Calu3 (cell line): ENCODE results near the gene TEX22. TPM values are rescaled to one million over a fixed set of nuclear protein-coding genes. Genes with fewer than 3 reads are reported as not detected.

Source experiments
- BruUV-seq: library from RNA; stranded (reverse); fragments of 400-500 nt; replicated peaks from 2 replicates; lab custom pipeline; 2021; lab: Mats Ljungman, UMichigan
- CTCF ChIA-PET: fragments of 300-600 bp; sonication (Branson Sonifier 250); formaldehyde crosslinking; loops from one replicate; lab custom pipeline; 2022; ENCODE audit warnings: antibody characterized with exemption; lab: Charles Lee
- DNase-seq: peaks from one replicate; pipeline ENCODE4 v3.0.0; 2022
- H3K27ac Mint-ChIP-seq: one replicate; pipeline ENCODE4 v1.8.0; 2022; ENCODE audit warnings: mixed read lengths; ENCODE audit not compliant: unreplicated experiment
- H3K27me3 Mint-ChIP-seq: one replicate; pipeline ENCODE4 v1.8.0; 2022; ENCODE audit warnings: mixed read lengths; ENCODE audit not compliant: unreplicated experiment
- H3K36me3 Mint-ChIP-seq: one replicate; pipeline ENCODE4 v1.8.0; 2022; ENCODE audit warnings: mild to moderate bottlenecking, moderate library complexity, mixed read lengths; ENCODE audit not compliant: insufficient read depth, unreplicated experiment
- H3K4me1 Mint-ChIP-seq: one replicate; pipeline ENCODE4 v1.8.0; 2022; ENCODE audit warnings: mild to moderate bottlenecking, low read depth, mixed read lengths; ENCODE audit not compliant: unreplicated experiment
- H3K4me3 Mint-ChIP-seq: one replicate; pipeline ENCODE4 v1.8.0; 2022; ENCODE audit warnings: mild to moderate bottlenecking, low read depth, moderate library complexity, mixed read lengths; ENCODE audit not compliant: unreplicated experiment
- H3K9me3 Mint-ChIP-seq: one replicate; pipeline ENCODE4 v1.8.0; 2022; ENCODE audit warnings: low read depth, mixed read lengths; ENCODE audit not compliant: unreplicated experiment
- intact Hi-C: fragments of 100-400 bp; cut with micrococcal nuclease; formaldehyde crosslinking; loops from one replicate; pipeline ENCODE4 v1.10.0; 2022; ENCODE audit not compliant: unreplicated experiment
- total RNA-seq: library from RNA; stranded (reverse); gene quantifications from 2 replicates; pipeline ENCODE4 v1.2.3, GENCODE V29; 2022
- TF ChIP-seq, protein P1 (sequence below): fragments of 200-600 bp; IDR thresholded peaks from one replicate; pipeline ENCODE4 v1.8.0; 2022; ENCODE audit warnings: antibody characterized with exemption; ENCODE audit not compliant: unreplicated experiment

The TEX22 gene
- total RNA-seq, 1 experiment from 2014 or later: 2.8 TPM

DNA sequence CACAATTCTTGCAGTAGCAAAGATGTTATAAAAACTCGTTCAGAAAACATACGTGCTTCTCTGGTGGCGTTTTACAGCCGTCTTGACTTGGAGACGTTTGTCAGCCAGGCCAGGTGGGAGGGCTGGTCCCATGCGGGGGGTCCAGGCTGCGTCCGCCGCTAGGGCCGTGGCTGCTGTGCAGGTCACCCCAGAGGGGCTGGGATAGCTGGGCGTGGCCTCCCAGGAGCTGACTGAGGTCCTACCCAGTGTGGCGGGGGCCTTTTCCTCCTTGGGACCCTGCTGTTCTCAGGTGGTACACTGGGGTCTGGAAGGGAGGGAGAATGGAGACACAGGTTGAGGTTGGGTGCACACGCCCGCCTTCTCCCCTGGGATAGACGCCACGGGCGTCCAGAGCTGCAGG is 46.5 kb downstream of the TEX22 start:
- DNase-seq: no peak
- H3K36me3 Mint-ChIP-seq: peaks cover 30% of the 10 kb centered on the region
- H3K27ac Mint-ChIP-seq: no peak overlapping the region
- H3K9me3 Mint-ChIP-seq: no peaks in the 10 kb centered on the region
- H3K27me3 Mint-ChIP-seq: no peaks in the 10 kb centered on the region
- intact Hi-C loops: no loop called here
- no peaks in the 10 kb centered on the region for H3K4me1 Mint-ChIP-seq
- CTCF ChIA-PET: no interaction called here
- no TSS peak for BruUV-seq
- TF ChIP-seq, protein P1, sequence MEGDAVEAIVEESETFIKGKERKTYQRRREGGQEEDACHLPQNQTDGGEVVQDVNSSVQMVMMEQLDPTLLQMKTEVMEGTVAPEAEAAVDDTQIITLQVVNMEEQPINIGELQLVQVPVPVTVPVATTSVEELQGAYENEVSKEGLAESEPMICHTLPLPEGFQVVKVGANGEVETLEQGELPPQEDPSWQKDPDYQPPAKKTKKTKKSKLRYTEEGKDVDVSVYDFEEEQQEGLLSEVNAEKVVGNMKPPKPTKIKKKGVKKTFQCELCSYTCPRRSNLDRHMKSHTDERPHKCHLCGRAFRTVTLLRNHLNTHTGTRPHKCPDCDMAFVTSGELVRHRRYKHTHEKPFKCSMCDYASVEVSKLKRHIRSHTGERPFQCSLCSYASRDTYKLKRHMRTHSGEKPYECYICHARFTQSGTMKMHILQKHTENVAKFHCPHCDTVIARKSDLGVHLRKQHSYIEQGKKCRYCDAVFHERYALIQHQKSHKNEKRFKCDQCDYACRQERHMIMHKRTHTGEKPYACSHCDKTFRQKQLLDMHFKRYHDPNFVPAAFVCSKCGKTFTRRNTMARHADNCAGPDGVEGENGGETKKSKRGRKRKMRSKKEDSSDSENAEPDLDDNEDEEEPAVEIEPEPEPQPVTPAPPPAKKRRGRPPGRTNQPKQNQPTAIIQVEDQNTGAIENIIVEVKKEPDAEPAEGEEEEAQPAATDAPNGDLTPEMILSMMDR: no peak
- H3K4me3 Mint-ChIP-seq: no peak overlapping the region

DNA sequence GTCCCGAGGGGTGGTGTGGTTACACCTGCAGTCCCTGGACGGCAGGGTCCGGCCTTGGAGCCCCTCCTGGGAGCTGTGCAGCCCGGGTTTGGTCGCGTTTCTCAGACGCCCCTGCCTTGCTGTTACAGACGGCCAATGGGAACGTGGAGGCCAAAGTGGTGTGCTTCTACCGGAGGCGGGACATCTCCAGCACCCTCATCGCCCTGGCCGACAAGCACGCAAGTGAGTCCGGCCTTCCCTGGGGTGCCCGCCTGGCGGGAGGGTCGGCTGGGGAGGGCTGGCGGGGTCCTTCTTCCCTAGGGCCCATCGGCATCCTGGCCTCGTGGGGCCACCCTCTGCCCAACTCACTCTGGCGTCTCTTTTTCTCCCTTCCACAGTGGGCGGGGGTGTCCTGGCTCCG is 47.0 kb downstream of the TEX22 start:
- Mint-ChIP-seq H3K36me3 (peaks cover 35% of the 10 kb centered on the region), H3K9me3 (no peaks in the 10 kb centered on the region), H3K27me3 (no peaks in the 10 kb centered on the region), H3K4me3 (no peak overlapping the region), H3K27ac (no peak overlapping the region), H3K4me1 (no peaks in the 10 kb centered on the region)
- intact Hi-C loops: no loop called here
- TF ChIP-seq, protein P1: no peak
- BruUV-seq: no TSS peak
- DNase-seq: no peak
- CTCF ChIA-PET: no interaction called here

DNA sequence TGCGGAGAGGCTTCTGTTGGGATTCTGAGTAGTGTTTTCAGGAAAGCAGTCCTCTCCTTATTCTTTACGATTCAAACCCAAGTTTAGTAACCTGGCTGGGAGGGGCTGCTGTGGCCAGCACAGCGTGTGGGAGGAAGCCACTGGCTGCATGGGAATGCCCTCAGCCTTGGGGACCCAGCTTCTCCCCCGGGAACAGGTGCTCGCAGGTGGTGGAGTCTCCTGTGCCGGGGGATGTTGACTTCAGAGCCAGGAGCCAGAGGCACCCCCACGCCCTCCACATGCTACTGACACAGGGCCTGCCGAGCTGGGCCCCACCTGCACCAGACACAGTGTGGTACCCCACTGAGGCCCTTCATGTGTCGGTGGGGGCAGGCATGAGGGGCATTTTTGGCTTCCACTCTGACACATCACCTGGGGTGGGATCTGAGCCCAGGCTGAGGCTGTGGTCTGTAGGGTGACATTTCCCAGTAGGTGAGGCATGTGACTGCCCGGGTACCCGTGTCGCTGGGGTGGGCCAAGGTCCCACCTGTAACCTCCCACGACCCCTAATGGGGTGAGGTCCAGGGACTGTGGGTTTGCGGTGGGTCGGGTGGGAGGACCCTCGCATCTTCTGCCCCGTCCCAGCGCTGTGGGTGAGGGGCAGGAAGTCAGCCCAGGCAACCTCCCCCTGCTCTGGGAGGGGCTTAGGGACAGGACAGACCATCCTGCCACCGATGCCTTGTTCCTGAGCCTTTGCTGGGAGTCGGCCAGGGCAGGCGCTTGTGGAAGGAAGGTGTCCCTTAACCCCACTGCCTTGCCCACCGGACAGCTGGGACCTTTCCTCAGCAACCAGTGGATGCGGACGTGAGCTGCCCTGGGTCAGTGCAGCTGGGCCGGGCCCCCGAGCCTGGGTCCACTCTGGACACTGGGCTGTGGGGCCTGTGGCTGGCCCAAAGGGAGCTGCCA is 47.8 kb downstream of the TEX22 start:
- no peak for DNase-seq
- Mint-ChIP-seq H3K27ac (no peak overlapping the region), H3K4me3 (no peak overlapping the region), H3K27me3 (no peaks in the 10 kb centered on the region), H3K9me3 (no peaks in the 10 kb centered on the region), H3K36me3 (peaks cover 31% of the 10 kb centered on the region), H3K4me1 (no peaks in the 10 kb centered on the region)
- CTCF ChIA-PET: no interaction called here
- BruUV-seq: no TSS peak
- TF ChIP-seq, protein P1: no peak
- intact Hi-C loops: no loop called here

DNA sequence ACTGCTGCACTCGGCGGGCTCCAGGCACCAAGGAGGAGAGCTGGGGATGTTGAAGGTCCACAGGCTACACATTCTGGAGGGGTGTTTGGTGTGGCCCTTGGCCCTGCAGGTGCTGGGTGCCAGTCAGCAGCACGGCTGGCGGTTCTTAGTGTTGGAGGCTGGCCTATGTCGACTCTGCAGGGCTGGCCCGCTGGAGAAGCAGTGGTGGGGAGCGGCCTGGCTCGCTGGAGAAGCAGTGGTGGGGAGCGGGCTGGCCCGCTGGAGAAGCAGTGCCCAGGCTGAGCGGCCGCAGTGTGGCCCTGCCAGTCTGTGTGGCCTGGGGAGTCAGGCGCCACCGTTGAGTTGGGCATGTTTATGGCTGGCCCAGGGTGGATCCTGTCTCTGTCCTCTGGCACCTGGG is 48.6 kb downstream of the TEX22 start:
- Mint-ChIP-seq H3K4me3 (no peak overlapping the region), H3K9me3 (no peaks in the 10 kb centered on the region), H3K36me3 (peaks cover 25% of the 10 kb centered on the region), H3K27me3 (no peaks in the 10 kb centered on the region), H3K27ac (no peak overlapping the region), H3K4me1 (no peaks in the 10 kb centered on the region)
- DNase-seq: no peak
- BruUV-seq: no TSS peak
- CTCF ChIA-PET: no interaction called here
- intact Hi-C loops: no loop called here
- TF ChIP-seq, protein P1: no peak
